HG03139 (cell line): ENCODE results near the gene FASN.

Experiments
- ATAC-seq: cut with Tn5 transposase; IDR thresholded peaks from one replicate; pipeline ENCODE4 v1.9.1; 2021; ENCODE audit not compliant: unreplicated experiment

FASN gene

GRCh38 chr17:82103553-82104451, 5.8 kb upstream of the FASN start:
- no peak for ATAC-seq

GRCh38 chr17:82101767-82102679, 4.0 kb upstream of the FASN start:
- ATAC-seq: no peak

DNA sequence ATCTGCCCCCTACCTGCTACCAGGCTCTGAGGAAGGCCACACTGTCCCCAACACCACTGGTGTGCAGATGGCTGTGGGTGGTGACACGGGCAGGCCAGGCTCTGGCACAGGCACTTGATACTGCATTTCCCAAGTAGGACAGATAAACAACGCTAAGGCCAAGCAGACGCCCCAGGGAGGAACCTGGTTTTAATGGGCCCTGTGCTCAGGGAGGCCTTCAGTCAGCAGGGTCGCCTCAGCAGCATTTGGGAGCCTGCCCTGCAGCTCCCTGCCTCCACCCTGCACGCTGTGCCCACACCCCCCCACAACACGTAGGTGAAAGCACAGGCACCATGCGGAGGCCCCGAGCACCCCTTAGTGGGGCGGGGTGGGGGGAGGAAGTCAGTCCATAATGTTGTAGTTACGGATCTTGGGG, 3.3 kb upstream of the FASN start:
- ATAC-seq: no peak

DNA sequence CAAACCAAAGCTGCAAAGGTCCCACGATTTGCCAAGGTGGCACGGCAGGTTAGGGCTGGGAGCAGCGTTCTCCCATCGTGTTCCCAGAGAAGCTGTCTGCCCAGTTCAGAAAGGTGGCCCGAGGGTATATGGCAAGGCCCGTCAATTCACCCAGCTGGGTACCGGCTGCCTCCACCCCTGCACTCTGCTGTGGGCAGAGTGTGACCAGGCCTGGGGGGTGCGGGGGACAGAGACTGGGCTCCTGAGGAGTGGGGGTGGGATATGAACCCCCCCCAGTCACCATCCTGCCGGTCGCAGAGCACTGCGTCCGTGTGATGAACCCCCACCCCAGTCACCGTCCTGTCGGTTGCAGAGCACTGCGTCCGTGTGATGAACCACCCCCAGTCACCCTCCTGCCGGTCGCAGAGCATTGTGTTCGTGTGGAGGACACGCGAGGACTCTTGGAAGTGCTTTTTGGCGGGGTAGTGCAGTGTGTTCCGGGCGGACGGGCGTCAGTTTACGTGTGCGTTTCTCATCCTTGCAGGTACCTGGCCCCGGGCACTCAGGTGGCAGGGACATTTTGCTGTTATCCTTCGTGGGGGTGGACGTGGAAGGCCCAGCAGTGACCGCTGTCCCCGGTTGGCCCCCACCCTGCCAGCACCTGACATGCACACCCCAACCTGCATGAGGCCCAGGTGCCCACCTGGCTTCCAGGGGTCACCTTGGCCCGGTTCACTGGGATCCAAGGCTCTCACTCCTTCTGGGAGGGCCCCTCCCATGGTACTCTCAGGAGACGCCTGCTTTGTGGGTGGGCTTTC, 2.7 kb upstream of the FASN start:
- no peak for ATAC-seq

- ATAC-seq: no peak
Observed at GRCh38 chr17:82098939-82099763, 1.1 kb upstream of the FASN start.

DNA sequence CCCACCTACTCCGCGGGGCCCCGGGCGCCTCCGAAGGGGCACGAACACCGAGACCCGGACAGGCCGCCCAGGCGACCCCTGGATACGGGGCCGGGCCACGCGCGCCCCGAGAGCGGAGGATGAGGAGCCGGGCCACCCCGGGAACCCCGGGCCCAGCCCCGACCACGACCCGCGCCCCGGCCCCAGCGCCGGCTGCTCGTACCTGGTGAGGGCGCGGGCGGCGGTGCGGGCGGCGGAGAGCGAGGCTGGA, 192 bp downstream of the FASN start:
- no peak for ATAC-seq

DNA sequence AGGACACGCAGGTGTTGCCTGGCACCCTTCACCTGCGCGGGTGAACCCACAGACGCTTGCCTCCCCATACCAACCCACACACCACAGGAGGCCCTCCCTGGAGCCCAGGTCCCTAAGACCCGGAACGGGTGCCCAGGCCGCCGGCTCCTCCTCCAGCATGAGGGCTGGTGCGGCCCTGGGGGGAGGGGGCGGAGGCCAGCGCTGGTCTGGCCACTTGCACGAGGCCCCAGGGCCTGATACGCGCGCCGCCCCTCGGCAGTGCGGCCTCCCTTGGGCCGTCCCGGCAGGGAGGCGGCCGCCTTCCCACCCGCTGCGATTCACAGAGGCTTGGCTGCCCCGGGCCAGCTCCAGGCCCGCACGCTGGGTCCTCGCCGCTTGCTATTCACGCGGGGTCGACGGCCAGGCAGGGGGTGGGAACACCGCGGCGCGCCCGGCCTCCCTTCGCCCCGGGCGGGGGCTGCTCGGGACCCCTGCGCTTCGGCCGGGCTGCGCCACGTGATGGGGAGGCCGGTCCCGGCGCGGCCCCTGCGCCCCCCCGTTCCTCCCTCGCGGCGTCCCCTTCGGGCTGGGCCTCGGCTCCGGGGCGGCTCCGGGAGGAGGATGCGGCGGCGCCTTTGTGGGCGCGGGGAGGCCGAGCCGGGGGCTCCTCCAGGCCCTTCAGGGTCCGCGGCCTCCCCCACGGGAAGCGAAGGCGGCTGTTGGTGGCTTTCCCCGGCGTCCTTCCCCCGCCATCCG, 685 bp downstream of the FASN start:
- ATAC-seq: no peak

DNA sequence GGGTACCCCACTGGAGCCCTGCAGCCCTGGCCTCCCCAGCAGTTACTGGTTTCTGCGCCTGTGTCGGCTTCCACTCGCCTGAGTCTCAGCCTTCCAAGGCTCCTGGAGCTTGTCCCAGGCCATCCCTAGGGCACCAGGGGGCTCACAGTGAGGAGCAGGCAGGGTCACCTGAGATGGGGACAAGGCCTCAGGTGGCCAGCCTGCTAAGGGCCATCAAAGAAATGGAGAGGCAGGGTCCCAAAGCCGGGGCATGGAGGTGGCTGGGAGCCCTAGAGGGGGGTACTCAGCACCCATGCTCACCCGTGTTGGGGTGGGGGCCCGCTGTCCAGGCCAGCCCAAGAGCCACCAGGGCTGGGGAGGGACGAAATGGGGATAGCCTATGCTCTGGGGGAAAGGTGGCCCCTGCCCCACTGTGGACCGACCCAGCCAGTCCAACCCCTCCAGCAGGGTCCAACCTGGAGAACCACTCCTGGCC, 1.3 kb downstream of the FASN start:
- ATAC-seq: no peak

- ATAC-seq: no peak
Observed at GRCh38 chr17:82095777-82096708, 2.0 kb downstream of the FASN start.

DNA sequence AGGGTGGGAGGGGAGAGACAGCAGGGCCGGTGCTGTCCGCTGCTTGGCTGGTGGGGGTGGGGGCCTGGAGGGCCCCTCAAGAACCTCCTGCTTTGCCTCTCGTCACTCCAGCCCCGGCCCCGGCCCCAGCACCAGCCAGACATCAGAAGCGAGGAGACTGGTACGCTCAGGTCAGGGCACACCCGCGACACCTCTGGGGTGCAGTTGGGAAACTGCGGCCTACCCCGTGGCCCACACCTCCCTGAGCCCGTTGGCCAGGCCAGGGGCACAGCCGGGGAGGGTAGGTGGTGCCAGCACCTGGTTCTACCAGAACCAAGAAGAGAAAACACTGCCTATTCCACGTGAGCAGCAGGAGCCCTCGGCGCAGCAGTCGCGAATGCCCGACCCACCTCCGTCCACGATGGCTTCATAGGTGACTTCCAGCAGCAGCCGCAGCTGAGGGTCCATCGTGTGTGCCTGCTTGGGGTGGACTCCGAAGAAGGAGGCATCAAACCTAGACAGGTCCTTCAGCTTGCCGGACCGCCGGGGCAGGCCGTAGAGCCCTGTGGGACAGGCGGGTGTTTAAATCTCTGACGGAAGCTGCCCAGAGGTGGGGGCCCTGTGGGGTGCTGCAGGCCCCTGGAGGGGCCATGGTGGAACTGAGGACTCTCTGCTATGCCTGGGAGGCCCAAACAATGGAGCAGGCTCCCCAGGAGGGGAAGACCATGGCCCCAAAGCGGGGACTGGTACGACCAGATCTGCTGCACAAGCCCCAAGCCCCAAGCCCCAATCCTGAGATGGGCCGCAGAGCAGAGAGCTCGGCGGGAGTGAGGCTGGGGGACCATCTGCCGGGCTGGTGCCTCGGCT, 2.9 kb downstream of the FASN start:
- ATAC-seq: no peak

DNA sequence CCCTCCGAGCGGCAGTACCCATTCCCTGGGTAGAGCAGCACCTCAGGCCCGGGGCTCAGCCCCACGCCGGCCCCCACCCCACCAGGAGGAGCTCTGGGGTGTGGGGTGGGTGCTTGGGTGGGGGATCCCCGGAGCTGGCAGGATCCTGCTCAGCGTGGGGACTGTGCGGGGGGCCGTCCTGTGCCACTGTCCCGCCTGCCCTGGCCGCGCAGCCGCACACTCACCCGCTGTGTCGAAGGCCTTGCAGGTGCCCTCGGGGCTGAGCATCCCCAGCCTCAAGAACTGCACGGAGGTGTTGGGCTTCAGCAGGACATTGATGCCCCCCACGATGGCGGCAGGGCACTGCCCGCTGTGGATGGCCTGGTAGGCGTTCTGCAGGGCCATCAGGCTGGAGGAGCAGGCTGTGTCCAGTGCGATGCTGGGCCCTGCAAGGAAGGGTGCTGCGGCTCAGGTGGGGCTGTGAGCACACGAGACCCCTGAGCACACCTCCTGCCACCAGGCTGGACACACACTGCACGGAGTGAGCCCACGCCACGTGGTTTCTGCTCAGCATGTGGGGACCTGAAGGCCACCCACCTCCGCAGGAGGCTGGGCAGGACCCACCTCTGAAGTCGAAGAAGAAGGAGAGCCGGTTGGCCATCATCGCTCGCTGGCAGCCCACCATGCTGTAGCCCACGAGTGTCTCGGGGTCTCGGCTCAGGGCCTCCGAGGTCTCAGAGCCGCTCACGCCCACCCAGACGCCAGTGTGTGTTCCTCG, 4.9 kb downstream of the FASN start:
- no peak for ATAC-seq

GRCh38 chr17:82092628-82092994, 5.4 kb downstream of the FASN start:
- ATAC-seq: no peak

DNA sequence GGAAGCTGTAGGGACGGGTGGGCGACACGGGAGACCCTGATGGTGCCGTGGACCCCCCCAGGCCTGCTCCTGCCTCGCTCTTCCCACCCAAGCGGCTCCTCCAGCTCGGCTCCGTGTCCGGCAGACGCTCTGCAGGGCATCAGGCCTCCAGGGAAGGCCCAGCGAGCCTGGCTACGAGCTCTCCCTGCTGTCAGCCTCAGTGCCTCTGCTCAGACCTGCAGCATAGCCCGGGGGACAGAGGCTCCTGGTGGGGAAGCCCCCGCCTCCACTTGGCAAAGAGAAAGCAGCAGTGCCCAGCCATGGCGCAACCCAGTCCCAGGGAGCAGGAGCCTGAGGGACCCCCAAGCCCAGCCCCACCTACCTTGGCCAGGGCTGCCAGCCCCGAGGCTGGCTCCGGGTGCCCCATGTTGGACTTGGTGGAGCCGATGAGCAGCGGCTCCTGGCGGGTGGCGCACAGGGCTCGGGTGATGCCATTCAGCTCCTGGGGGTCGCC, 5.9 kb downstream of the FASN start:
- no peak for ATAC-seq

DNA sequence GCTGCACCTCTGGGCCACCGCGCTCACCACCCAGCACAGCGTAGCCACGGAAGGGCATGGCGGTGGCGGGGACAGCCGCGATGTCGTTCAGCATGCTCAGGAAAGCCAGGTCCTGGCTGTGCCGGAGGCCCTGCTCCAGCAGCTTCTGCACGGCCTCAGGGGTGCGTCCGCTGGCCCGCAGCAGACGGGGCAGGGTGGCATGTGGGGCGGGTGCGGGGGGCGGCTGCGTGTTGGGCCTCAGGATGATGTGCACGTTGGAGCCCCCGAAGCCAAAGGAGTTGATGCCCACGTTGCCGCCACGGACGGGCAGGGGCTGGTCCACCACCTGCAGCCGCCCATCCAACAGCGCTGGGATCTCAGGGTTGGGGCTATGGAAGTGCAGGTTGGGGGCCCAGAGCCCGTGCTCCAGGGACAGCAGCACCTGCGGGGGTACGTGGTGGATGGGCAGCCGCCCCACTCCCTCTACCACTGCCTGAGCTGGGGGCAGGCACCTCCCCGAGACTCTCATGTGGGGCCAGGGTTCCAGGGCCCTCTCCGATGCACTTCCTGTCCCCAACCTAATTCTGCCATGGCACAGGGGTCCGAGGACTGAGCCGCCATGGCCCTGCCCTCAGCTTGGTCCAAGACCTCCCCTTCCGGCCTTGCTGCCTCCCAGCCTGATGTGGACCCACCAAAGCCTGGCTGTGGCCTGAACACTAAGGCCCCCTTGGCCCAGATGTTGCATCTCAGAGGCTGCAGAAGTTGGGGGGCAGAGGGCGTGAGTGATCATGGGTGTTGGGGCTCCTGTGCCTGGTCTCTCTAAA, 6.6 kb downstream of the FASN start:
- ATAC-seq: no peak

- ATAC-seq: no peak
Observed at GRCh38 chr17:82090549-82091263, 7.3 kb downstream of the FASN start.
